Activated gamma-delta T cell (primary cell): ENCODE results near the gene UNC93B1.
"Not testable (repeated sequence)": the region's sequence is repeated elsewhere in the genome, so short reads cannot be mapped to it uniquely, and the experiment has no call there.

Source experiments
- DNase-seq: peaks from one replicate; lab custom pipeline; 2025; lab: John Stamatoyannopoulos, UW

Gene UNC93B1

DNA sequence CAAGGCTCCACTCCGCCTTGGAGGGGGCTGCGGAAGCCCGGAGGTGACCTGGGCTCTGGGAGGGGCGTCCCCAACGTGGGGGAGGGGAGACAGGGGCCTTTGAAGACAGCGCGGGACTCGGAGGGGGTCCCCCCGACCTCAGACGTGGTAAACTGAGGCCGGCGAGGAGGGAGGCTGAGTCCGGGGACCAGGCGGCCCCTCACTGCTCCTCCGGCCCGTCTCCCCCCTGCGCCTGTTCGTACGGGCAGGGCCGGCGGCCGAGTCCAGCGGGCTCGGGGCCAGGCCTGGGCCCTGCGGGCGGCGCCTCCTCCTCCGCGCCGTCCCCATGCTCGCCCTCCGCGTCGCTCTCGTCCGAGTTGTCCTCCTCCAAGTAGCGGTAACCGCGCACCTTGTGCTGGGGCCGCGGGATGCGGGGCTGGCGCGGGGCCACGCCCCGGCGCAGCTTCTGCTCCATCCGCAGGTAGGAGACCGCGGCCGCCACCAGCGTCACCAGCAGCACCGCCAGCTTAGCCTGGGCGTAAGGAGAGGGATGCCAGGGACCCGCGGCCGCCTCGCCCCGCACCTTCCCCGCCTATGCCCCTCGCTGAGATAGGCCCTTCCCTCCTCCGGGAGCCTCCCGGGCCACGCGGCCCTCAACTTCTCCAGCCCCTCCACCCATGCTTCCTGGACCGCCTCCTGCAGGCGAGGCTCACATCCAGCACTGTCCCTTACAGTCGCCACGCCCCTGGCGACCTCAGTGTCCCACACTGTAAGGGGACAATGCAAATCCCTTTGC lies 12.4 kb downstream of the UNC93B1 start:
- DNase-seq, result not testable (repeated sequence)

DNA sequence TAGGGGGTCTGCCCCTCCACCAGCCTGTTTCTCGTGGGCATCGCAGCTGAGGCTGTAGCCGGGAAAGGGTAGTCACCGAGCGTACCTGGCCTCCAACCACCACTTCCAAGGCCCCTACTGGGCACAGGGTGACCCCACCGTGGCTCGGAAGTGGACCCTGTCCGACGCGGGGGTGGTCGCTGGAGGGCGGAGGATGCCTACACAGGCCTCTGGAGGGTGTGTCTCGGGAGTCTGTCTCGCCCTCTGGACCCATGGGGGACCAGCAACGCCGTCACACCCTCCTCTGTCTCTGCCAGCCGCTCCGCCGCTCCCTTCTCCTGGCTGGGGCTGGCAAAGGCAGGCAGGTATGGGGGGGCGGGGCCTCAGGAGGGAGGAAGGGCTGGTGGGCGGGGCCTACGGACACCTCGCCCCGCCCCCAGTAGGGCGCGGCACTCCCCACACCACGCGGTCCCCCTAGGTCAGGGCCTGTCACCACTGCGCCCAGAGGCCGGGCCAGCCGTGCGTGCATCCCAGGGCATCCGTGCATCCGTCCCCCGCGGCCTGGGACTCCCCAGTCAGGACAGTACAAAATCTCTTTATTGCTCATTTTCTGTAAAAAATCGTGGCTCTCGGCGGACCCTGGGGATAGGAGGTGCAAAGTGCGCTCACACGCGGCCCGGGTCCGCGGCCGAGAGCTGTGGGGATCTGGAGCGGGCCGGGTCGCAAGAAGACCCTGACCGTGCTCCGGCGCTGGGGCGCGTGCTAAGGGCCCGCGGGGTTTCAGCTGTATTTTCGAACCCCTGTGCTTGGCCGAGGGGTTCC lies 13.2 kb downstream of the UNC93B1 start:
- not testable (repeated sequence) for DNase-seq

DNA sequence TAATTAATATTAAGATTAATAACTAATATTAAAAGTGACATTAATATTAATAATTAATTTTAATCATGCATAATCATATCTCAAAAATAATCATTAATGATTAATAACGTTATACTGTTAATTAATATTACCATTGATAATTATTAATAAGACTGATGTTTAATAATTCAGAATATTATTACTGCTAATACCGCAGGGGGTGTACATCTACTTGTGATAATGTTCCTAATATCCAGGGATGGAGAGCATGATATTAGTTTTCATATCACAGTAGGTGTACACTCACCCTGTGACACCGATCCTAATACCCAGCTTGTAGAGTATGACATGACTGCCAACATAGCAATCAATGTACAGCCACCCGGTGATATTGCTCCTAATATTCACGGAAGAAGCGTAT lies 18.6 kb downstream of the UNC93B1 start:
- not testable (repeated sequence) for DNase-seq

DNA sequence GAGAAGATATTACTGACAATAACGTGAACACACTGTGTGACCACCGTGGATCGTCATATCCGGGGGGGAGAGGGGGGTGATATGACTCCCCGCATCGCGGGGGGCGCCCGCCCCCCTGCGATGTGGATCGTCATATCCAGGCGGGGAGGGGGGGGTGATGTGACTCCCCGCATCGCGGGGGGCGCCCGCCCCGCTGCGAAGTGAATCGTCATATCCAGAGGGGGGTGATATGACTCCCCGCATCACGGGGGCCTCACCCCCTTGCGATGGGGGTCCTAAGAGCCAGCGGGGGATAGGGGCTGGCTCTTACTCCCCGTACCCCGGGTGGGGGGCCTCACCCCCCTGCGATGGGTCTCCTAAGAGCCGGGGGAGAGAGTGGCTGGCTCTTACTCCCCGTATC lies 19.9 kb downstream of the UNC93B1 start:
- DNase-seq, result no peak

DNA sequence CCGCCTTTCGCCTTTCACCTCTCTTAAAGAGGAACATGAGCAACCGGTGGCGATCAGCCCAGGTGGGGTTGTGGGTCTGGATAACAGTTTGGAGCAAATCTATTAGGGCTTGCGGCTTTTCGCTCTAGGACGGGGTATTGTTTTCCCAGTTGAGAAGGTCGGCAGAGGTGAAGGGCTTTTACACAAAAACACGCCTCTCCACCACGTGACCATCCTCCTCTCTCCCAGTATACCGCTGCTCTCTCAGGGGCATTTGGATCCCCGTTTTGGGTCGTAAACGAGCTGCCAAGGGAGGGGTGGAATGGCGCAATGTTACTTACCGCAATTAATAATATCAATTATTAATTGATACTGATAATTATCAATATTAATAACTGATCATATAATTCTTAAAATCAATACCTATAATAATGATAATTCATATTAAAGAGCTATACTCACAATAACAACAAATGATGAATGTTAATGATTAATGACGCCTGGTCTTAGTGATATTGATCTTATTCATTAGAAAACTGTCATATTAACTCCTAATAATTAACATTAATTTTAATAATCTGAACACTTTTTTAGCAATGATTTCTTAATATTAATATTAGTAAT lies 21.5 kb downstream of the UNC93B1 start:
- not testable (repeated sequence) for DNase-seq

DNA sequence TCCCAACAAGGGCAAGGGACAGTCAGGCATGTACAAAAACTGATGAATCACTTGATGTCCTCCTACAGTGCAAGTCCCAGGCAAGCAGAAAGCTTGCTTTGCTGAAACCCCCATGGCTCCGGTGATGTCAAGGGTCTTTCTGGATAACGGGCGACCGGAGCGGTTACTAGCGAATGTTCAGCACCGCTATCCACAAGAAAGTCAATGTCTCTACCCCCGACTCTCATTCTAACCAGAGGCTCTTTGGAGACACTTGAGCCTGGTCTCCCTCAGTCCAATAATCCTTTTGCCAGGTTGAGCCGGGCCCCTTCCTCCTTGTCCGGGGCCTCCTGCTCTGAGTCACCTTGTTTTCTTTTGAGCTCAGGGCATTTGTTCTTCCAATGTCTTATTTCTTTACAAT lies 22.7 kb downstream of the UNC93B1 start:
- DNase-seq, result not testable (repeated sequence)

DNA sequence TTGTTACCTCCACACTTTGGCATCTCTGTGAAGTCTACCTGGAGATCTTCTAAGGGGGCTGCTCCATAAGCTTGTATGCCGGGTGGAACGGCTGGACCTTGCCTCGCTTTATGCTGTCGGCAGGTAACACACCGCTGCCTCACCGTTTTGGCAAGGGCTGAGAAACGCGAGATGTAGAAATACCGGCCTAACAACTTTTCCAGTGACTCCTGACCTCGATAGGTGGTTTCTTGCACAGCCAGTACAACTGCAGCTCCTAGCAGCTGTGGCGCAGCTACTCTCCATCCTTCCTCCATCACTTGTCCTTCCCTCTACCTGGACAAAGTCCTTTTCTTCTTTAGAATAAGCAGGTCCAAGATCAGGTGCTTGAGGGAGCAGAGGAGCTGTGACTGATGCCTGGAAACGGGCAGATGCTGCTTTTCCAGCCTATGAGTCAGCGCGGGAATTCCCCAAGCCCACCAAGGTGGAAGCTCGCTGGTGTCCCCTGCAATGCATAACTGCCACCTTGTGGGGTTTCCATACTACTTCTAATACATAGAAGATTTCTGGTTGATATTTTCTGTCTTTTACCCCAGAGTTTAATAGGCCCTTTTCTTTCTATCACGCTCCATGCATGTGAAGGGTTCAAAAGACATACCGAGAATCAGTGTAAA lies 25.0 kb downstream of the UNC93B1 start:
- not testable (repeated sequence) for DNase-seq

DNA sequence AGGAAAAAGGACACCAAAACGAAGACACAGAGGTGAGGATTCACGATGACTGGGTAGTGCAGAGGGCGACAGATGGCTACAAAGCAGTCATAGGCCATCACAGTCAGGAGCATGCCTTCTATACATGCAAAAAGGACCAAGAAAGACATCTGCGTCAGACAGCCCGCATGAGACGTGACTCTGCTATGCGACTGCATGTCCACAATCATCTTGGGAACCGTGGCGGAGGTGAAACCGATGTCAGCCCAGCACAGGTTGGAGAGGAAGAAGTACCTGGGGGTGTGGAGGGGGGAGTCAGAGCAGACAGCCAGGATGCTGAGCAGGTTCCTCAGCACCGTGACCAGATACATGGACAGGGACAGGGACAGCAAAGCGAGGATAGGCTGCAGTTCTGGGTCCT lies 29.2 kb downstream of the UNC93B1 start:
- DNase-seq, result not testable (repeated sequence)

DNA sequence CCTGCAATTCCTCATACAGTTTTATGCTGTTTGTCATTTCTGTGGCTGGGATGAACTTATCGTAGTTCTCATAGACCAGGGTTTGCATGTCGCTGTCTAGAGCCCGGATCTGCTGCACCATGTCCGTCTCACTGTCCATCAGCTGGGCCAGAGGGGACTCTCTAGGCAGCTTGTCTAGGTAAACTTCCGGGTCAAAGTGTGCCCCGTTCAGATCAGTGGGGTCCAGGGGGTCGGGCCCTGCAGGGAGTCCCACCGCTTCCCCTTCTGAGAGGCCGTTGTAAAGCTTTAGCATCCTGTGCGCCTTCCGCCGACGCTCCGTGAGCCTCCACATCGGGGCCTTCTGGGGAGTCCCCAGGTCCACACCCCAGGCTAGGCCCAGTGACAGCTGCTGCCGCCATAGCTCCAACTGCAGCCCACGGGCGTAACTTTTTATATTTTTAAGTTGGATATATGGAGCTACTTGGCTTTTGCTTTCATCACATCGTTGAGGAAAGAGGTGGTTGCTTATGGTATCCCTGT lies 38.0 kb downstream of the UNC93B1 start:
- DNase-seq, result not testable (repeated sequence)

DNA sequence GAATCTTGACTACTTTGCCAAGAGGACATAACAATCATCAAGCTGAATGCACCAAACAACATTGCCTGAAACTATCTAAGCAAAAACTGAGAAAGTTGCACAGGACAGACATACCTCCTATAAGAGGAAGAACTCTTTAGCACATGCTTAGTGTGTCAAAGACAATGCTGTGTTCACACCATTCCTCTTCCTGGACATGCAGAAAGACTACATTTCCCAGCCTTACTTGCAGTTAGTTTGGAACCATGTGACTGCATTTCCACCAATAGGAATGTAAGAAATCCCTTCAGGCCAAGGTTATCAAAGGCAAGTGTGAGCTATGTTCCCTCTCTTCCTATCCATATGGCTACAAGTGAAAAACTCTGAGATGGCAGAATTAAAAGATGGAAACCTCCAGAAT lies 39.2 kb downstream of the UNC93B1 start:
- DNase-seq, result not testable (repeated sequence)

DNA sequence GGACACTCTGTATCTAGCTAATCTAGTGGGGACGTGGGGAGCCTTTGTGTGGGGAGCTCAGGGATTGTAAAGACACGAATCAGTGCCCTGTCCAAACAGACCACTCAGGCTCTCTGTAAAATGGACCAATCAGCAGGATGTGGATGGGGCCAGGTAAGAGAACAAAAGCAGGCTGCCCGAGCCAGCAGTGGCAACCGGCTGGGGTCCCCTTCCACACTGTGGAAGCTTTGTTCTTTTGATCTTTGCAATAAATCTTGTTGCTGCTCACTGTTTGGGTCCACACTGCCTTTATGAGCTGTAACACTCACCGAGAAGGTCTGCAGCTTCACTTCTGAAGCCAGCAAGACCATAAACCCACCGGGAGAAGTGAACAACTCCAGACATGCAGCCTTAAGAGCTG lies 40.0 kb downstream of the UNC93B1 start:
- DNase-seq, result not testable (repeated sequence)

DNA sequence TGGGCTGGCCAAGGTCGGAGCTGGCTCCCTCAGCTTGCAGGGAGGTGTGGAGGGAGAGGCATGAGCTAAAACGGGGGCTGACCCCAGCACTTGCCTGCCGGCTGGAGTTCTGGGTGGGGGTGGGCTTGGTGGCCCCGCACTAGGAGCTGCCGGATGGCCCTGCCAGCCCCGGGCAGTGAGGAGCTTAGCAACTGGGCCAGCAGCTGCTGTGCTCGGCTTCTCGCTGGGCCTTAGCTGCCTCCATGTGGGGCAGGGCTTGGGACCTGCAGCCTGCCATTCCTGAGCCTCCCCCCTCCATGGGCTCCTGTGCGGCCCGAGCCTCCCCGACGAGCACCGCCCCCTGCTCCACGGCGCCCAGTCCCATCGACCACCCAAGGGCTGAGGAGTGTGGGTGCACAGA lies 40.7 kb downstream of the UNC93B1 start:
- DNase-seq, result not testable (repeated sequence)

DNA sequence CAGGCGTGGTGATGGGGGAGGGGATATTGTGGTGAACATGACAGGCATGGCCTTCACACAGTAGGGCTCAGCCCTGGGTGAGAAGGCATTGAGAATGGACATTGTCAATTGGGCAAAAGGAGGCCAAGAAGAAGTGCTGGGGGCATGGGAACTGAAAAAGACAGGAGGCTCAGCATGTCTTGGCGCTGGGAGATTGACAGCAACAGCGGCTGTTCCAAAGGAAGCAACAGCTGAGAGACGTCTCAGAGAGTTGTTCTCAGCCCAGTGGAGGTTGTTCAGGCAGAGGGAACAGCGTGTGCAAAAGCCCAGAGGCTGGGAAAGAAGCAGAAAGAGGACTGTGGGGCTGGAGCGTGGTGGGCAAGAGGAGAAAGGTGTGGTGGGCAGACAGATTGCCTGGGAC lies 47.7 kb downstream of the UNC93B1 start:
- not testable (repeated sequence) for DNase-seq

DNA sequence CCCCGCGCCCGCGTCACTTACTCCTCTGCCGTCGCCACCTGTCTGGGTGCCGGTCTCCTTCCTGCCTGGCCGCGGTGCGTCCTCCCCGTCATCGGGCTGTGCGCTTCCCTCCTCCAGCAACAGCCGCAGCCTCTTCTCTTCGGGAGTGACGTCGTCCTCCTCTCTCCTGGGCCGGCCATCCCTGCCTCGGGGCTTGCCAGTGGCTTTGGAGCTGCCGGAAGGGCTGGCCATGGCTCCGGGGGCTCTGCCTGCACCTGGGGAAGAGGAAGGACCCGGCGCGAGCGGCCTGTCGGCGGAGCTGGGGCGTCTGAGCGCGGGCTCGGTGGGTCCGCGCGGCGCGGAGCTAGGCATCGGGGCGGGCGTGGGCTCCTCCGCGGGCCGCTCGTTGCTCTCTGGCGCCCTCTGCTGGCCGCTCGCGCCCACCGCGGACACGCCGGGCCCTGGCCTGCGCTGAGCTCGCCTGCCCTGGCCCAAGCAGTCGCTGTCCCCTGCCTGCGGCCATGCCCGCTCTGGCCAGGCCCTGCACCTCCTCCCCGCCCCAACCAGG lies 48.4 kb downstream of the UNC93B1 start:
- DNase-seq, result peak; percentile 55

DNA sequence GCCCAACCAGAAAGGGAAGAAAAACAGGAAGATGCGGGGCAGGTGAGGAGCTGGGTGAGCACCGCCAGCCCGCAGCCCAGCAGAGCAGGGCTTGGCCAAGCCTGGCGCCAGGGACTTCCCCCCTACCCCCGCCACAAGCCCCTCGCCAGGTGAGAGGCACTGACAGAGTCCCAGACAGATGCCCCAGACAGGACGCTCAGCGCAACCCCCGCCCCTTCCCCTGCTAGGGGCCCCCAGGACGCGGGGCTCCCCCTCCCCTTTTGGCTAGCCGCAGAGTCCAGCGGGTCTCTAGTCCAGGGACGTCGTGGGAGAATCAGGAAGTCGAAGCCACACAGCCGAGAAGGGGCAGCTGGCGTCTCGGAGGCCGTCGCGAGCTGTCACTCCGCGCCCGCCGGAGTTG lies 48.9 kb downstream of the UNC93B1 start:
- DNase-seq, result not testable (repeated sequence)

DNA sequence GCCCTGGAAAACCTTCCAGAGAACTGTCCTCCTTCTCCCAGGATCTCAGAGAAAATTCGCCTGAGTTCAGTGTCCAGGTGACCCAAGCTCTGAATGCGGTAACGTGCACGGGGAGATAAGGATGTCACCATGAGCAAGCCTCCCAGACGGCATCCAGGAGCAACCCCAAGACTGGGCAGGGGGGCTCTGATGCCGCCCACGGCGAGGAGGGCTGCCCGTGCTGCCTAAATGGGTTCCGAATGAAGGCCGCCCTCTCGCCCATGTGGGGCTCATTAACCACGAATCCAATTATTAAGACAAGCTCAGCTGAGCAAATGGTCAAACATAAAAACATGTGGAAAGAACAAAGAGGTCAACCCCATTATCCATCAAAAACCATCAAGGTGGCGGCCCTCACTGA lies 49.6 kb downstream of the UNC93B1 start:
- not testable (repeated sequence) for DNase-seq

DNA sequence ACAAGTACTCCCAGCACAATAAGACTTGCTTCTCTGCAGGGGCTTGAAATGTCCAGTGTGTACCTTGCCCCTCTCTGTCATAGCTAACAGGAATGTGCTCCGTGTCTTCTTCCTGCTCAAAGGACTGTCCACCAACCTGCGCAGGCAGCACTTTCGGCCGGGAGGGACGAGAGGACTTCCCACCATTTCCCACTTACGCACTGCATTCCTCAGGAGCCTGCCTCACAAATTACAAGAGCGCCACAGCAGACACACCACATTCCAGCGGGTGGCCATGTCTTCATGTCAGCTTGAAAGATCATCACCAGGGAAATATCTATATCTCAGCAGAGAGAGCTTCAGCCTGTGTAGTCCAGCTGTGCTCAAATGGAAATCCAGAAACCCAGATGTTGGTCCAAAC lies 53.2 kb downstream of the UNC93B1 start:
- not testable (repeated sequence) for DNase-seq

DNA sequence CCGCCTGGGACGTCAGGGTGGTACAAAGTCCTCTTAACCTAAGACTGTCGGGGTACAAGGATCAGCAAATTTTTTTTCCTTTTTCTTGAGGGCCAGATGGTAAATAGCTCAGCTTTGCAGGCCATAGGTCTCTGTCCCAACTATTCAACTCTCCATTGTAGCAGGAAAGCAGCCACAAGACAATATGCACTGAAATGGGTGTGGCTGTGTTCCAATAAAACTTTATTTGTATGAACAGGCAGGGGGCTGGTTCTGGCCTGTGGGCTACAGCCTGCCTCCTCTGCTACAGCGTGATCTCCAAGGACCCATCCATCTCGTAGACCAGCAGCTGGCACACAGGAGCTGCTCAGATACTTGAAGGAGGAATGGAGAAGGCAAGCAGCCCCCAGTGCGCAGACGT lies 56.1 kb downstream of the UNC93B1 start:
- not testable (repeated sequence) for DNase-seq

DNA sequence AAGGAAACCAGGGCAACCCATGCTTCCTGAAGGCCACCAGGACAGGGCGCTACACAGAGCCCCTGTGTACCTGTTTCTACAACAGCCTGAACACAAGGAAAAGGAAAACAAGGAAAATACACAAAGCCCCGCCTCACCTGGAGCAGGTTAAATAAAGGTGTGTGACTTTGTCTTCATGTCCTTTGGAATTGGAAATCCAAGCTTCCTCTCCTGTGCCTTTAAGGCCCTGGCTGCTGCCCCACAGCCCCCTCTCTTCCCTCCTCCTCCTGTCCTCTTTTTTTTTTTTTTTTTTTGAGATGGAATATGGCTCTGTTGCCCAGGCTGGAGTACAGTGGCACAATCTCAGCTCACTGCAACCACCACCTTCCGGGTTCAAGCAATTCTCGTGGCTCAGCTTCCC lies 57.5 kb downstream of the UNC93B1 start:
- not testable (repeated sequence) for DNase-seq

DNA sequence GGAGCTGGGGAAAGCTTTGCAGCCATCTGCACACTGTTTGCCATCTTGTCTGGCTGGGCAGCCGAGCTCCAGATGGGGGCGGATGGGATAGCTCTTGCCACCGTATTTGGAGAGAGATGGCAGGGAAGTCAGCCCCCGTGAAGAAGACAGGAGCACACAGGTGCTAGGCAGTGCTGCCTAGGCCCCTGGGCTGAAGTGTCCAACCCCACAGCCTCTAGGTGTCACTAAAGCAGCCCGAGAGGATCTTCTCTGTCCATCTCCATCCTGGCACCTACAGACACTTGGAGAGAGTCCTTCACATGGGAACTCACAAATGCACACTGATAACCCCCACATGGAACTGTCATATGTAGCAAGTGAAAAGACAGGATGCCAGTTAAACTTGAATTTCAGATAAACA lies 60.5 kb downstream of the UNC93B1 start:
- DNase-seq, result not testable (repeated sequence)
